Mesenchymal stem cell (in vitro differentiated cells and primary cell): Measurements from ENCODE around the gene LRP4.

Experiments
- DNase-seq: peaks from one replicate; pipeline ENCODE4 v3.0.0-alpha.2; 2013
- H2AFZ ChIP-seq: one replicate; pipeline ENCODE4 v1.6.1; 2013; ENCODE audit warnings: low read depth, mild to moderate bottlenecking, control low read depth, inconsistent platforms, low read length, moderate library complexity
- H2AK5ac ChIP-seq: 2 replicates; pipeline ENCODE4 v1.6.1; 2013; ENCODE audit warnings: low read length, moderate library complexity, mild to moderate bottlenecking, inconsistent platforms; ENCODE audit not compliant: severe bottlenecking
- H2BK120ac ChIP-seq: one replicate; pipeline ENCODE4 v1.6.1; 2013; ENCODE audit warnings: low read depth, mild to moderate bottlenecking, inconsistent platforms, low read length, moderate library complexity
- H2BK12ac ChIP-seq, 2 experiments: one replicate each; pipeline ENCODE4 v1.6.1; 2013; ENCODE audit warnings: inconsistent platforms in 2 of 2, low read length in 2 of 2, mild to moderate bottlenecking in 2 of 2, moderate library complexity in 2 of 2, control low read depth in 1 of 2
- H2BK15ac ChIP-seq: one replicate; pipeline ENCODE4 v1.6.1; 2013; ENCODE audit warnings: mild to moderate bottlenecking, low read depth, inconsistent platforms; ENCODE audit not compliant: poor library complexity, severe bottlenecking
- H2BK5ac ChIP-seq: 2 replicates; pipeline ENCODE4 v1.6.1; 2013; ENCODE audit warnings: low read depth, mild to moderate bottlenecking, low read length, control low read depth, inconsistent platforms; ENCODE audit not compliant: poor library complexity, severe bottlenecking
- H3K14ac ChIP-seq, 2 experiments: one replicate each; pipeline ENCODE4 v1.6.1; 2013; ENCODE audit warnings: inconsistent platforms in 2 of 2, low read length in 2 of 2, control low read depth in 1 of 2, mild to moderate bottlenecking in 1 of 2, moderate library complexity in 1 of 2
- H3K18ac ChIP-seq, 2 experiments: one replicate each; pipeline ENCODE4 v1.6.1; 2013; ENCODE audit warnings: inconsistent platforms in 2 of 2, low read length in 2 of 2, control low read depth in 1 of 2, low read depth in 1 of 2, mild to moderate bottlenecking in 1 of 2
- H3K23ac ChIP-seq, 2 experiments: one replicate each; pipeline ENCODE4 v1.6.1; 2013; ENCODE audit warnings: inconsistent platforms in 2 of 2, low read length in 2 of 2, mild to moderate bottlenecking in 2 of 2, moderate library complexity in 2 of 2, control low read depth in 1 of 2
- H3K27ac ChIP-seq: 2 replicates; pipeline ENCODE4 v1.5.1; 2013; ENCODE audit warnings: mild to moderate bottlenecking, moderate library complexity, low read length, control low read depth, inconsistent platforms; ENCODE audit not compliant: poor library complexity, severe bottlenecking
- H3K27me3 ChIP-seq, 2 experiments: 2 replicates each; pipeline versions ENCODE4 v1.6.1 to v1.7.0; 2013; ENCODE audit warnings: low read length in 2 of 2, mild to moderate bottlenecking in 2 of 2, moderate library complexity in 2 of 2, control low read depth in 1 of 2, inconsistent platforms in 1 of 2; ENCODE audit not compliant: control insufficient read depth in 1 of 2, insufficient read depth in 1 of 2
- H3K36me3 ChIP-seq, 2 experiments: 2 replicates each; pipeline versions ENCODE4 v1.6.1 to v1.7.0; 2013; ENCODE audit warnings: low read length in 2 of 2, control low read depth in 1 of 2, inconsistent platforms in 1 of 2, low read depth in 1 of 2, mild to moderate bottlenecking in 1 of 2; ENCODE audit not compliant: insufficient read depth in 2 of 2, control insufficient read depth in 1 of 2
- H3K4ac ChIP-seq, 2 experiments: one replicate each; pipeline ENCODE4 v1.6.1; 2013; ENCODE audit warnings: inconsistent platforms in 2 of 2, low read length in 2 of 2, mild to moderate bottlenecking in 2 of 2, moderate library complexity in 2 of 2, control low read depth in 1 of 2, low read depth in 1 of 2
- H3K4me1 ChIP-seq: 2 replicates; pipeline ENCODE4 v1.6.1; 2013; ENCODE audit warnings: low read depth, low read length, control low read depth; ENCODE audit not compliant: control insufficient read depth, insufficient read depth
- H3K4me2 ChIP-seq: 2 replicates; pipeline ENCODE4 v1.6.1; 2013; ENCODE audit warnings: low read length, mild to moderate bottlenecking, inconsistent platforms; ENCODE audit not compliant: poor library complexity, severe bottlenecking
- H3K4me3 ChIP-seq, 2 experiments: 2 replicates each; pipeline versions ENCODE4 v1.5.1 to v1.7.0; 2013; ENCODE audit warnings: low read length in 2 of 2, mild to moderate bottlenecking in 2 of 2, control low read depth in 1 of 2, low read depth in 1 of 2; ENCODE audit not compliant: insufficient read depth in 1 of 2
- H3K79me1 ChIP-seq: replicated peaks from 2 replicates; pipeline ENCODE4 v1.6.1; 2013; ENCODE audit warnings: mild to moderate bottlenecking, control low read depth, low read length, inconsistent platforms; ENCODE audit not compliant: poor library complexity, severe bottlenecking
- H3K9ac ChIP-seq: 2 replicates; pipeline ENCODE4 v1.7.0; 2013; ENCODE audit warnings: mild to moderate bottlenecking, low read length, moderate library complexity
- H3K9me3 ChIP-seq: 2 replicates; pipeline ENCODE4 v1.7.0; 2013; ENCODE audit warnings: mild to moderate bottlenecking, low read length; ENCODE audit not compliant: control insufficient read depth
- H4K8ac ChIP-seq: one replicate; pipeline ENCODE4 v1.6.1; 2013; ENCODE audit warnings: inconsistent platforms, mild to moderate bottlenecking, low read length, moderate library complexity
- H4K91ac ChIP-seq: one replicate; pipeline ENCODE4 v1.6.1; 2013; ENCODE audit warnings: mild to moderate bottlenecking, low read length, inconsistent platforms
- WGBS: methylation state at CpG from one replicate; pipeline ENCODE4 v1.1.7; 2013; ENCODE audit warnings: mixed read lengths; 5-methylcytosine and 5-hydroxymethylcytosine counted together

Gene LRP4

DNA sequence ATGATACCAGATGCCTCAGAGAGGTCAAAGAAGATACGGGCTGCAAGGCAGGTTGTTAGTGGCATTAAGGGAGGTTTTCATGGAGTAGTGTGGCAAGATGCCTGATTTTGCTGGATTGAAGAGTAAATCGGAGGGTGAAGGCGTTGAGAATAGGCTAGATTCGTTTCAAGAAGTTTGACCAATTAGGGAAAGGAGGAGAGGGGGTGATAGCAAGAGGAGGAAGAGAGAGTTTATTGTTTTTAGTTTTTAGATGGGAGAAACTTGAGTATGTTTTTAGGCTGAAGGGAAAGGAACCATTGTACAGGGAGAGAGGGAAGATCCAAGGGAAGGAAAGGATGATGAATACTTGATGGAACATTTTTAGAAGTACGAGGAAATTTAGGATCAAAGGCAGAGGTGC lies 34.7 kb upstream of the LRP4 start:
- no peak overlapping the region for H3K9ac ChIP-seq
- H2BK15ac ChIP-seq: no peak overlapping the region
- H3K14ac ChIP-seq: no peak overlapping the region
- no peak overlapping the region for H3K4ac ChIP-seq
- peaks cover 13% of the 10 kb centered on the region for H3K79me1 ChIP-seq
- no peaks in the 10 kb centered on the region for H3K27me3 ChIP-seq
- H3K36me3 ChIP-seq: peaks cover 3 to 5% of the 10 kb centered on the region in 2 experiments
- H4K91ac ChIP-seq: peak overlapping the region; percentile 50
- H4K8ac ChIP-seq: no peak overlapping the region
- peak overlapping the region; percentile 64 to 70 for H3K18ac ChIP-seq
- H2BK12ac ChIP-seq: peak overlapping the region; percentile 49
- 93% methylated on average over 5 of the region's 5 CpGs for WGBS
- H3K4me2 ChIP-seq: no peak overlapping the region
- H3K9me3 ChIP-seq: no peaks in the 10 kb centered on the region
- H3K23ac ChIP-seq: no peak overlapping the region
- H2BK5ac ChIP-seq: no peak overlapping the region
- H2AK5ac ChIP-seq: no peak overlapping the region
- no peak for DNase-seq
- no peak overlapping the region for H2BK120ac ChIP-seq
- H3K27ac ChIP-seq: no peak overlapping the region
- no peak overlapping the region for H2AFZ ChIP-seq
- H3K4me1 ChIP-seq: no peaks in the 10 kb centered on the region
- H3K4me3 ChIP-seq: no peak overlapping the region

DNA sequence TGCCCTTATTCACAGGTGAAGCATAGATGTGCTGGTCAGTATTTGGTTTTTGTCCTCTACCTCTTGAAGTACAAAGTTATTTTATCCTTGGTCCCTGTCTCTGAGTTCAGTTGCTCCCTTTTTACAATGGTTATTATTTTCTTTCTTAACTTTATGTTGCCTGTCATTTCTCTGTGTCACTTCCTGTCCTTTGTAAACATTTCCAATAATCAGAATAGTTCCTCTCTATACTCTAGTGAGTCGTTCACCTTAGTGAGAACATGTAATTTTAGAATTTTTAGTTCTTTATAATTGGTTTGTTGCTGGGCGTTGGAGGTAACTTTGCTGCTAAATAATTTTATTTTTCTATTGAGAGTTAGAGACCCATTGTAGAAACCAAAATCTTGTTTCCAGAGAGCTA lies 34.2 kb upstream of the LRP4 start:
- Histone ChIP-seq H4K8ac (no peak overlapping the region), H2AK5ac (no peak overlapping the region), H3K4ac (no peak overlapping the region), H3K27ac (no peak overlapping the region), H3K14ac (no peak overlapping the region), H2BK5ac (no peak overlapping the region), H2BK120ac (no peak overlapping the region), H3K4me2 (no peak overlapping the region), H3K79me1 (peaks cover 13% of the 10 kb centered on the region), H3K23ac (no peak overlapping the region), H3K27me3 (no peaks in the 10 kb centered on the region), H2AFZ (no peak overlapping the region), H3K9me3 (no peaks in the 10 kb centered on the region), H3K4me3 (no peak overlapping the region), H2BK15ac (no peak overlapping the region), H3K36me3 (peaks cover 3 to 5% of the 10 kb centered on the region in 2 experiments), H3K9ac (no peak overlapping the region), H2BK12ac (no peak overlapping the region), H3K4me1 (peaks cover 2% of the 10 kb centered on the region), H4K91ac (no peak overlapping the region), H3K18ac (no peak overlapping the region)
- 60% methylated on average over 2 of the region's 2 CpGs for WGBS
- DNase-seq: no peak

DNA sequence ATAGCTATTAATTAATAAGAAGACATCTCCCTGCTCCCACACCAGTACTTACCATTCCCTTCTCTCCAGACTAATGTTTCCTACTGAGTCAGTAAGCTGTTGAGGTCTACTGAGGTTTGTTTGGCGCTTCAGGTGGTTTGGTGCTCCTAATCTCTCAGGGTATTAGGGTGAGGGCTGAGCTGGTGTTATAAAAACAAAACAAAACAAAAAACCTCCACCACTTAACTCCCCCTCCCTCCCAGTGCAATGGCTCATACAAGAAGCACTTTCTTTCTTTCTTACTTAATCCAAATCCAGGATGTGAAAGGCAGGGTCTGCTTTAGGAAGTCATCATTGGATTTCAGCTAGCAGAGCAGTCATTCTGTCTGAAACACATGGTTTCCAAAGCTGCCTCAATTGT lies 33.5 kb upstream of the LRP4 start:
- no peak overlapping the region for H2BK120ac ChIP-seq
- WGBS: no CpG with 5 or more reads among the region's 1 CpG
- no peak overlapping the region for H2AFZ ChIP-seq
- H2BK15ac ChIP-seq: no peak overlapping the region
- H3K4me3 ChIP-seq: no peak overlapping the region
- H2BK12ac ChIP-seq: no peak overlapping the region
- no peak overlapping the region for H2AK5ac ChIP-seq
- H4K8ac ChIP-seq: no peak overlapping the region
- H3K79me1 ChIP-seq: peaks cover 13% of the 10 kb centered on the region
- H3K9ac ChIP-seq: no peak overlapping the region
- H3K4ac ChIP-seq: no peak overlapping the region
- no peak overlapping the region for H2BK5ac ChIP-seq
- no peak overlapping the region for H4K91ac ChIP-seq
- no peak overlapping the region for H3K23ac ChIP-seq
- no peak overlapping the region for H3K27ac ChIP-seq
- no peaks in the 10 kb centered on the region for H3K9me3 ChIP-seq
- H3K14ac ChIP-seq: no peak overlapping the region
- no peaks in the 10 kb centered on the region for H3K27me3 ChIP-seq
- no peak overlapping the region for H3K18ac ChIP-seq
- DNase-seq: no peak
- peaks cover 2% of the 10 kb centered on the region for H3K4me1 ChIP-seq
- peaks cover 3 to 5% of the 10 kb centered on the region in 2 experiments for H3K36me3 ChIP-seq
- H3K4me2 ChIP-seq: no peak overlapping the region

- DNase-seq: no peak
- peaks cover 2% of the 10 kb centered on the region for H3K4me1 ChIP-seq
- H2BK12ac ChIP-seq: no peak overlapping the region
- no peak overlapping the region for H2BK15ac ChIP-seq
- no peak overlapping the region for H2AK5ac ChIP-seq
- no peak overlapping the region for H2BK5ac ChIP-seq
- H3K27me3 ChIP-seq: no peaks in the 10 kb centered on the region
- no peak overlapping the region for H3K14ac ChIP-seq
- no peak overlapping the region for H3K27ac ChIP-seq
- no peak overlapping the region for H3K4me2 ChIP-seq
- no peak overlapping the region for H3K9ac ChIP-seq
- no peak overlapping the region for H3K4ac ChIP-seq
- no peak overlapping the region for H2AFZ ChIP-seq
- H2BK120ac ChIP-seq: no peak overlapping the region
- no peak overlapping the region for H4K91ac ChIP-seq
- peaks cover 11% of the 10 kb centered on the region for H3K79me1 ChIP-seq
- no peak overlapping the region for H3K4me3 ChIP-seq
- peaks cover 0 to 3% of the 10 kb centered on the region in 2 experiments for H3K36me3 ChIP-seq
- H3K23ac ChIP-seq: no peak overlapping the region
- 80% methylated on average over 1 of the region's 1 CpG for WGBS
- H4K8ac ChIP-seq: no peak overlapping the region
- no peaks in the 10 kb centered on the region for H3K9me3 ChIP-seq
- H3K18ac ChIP-seq: no peak overlapping the region
These were observed 30.9 kb upstream of the LRP4 start for GRCh38 chr11:46949297-46949696.
